Measurements from ENCODE around the gene RGS19. TPM values are rescaled to one million over a fixed set of nuclear protein-coding genes. Genes with fewer than 3 reads are reported as not detected.

The RGS19 gene
- total RNA-seq, 1 experiment from 2014 or later = 16.4 TPM

GRCh38 chr20:64106435-64106961, 27.2 kb upstream of the RGS19 start:
- Histone ChIP-seq H3K27me3 (replicated peaks; ENCODE audit: insufficient read depth, low read depth, low read length, poor library complexity) (peaks cover 23% of the 10 kb centered on the region), H3K4me1 (ENCODE audit: insufficient read depth, low read length, poor library complexity, severe bottlenecking) (no peaks in the 10 kb centered on the region), H3K36me3 (ENCODE audit: insufficient read depth, low read length, poor library complexity, severe bottlenecking) (no peaks in the 10 kb centered on the region), H3K4me3 (ENCODE audit: low read depth, low read length, poor library complexity, severe bottlenecking) (no peak overlapping the region), H3K9me3 (ENCODE audit: low read depth, low read length, poor library complexity, severe bottlenecking) (no peaks in the 10 kb centered on the region), H3K27ac (ENCODE audit: low read depth, low read length, poor library complexity, severe bottlenecking) (no peak overlapping the region)
- TF ChIP-seq EZH2 (IDR thresholded peaks at IDR 0.05; ENCODE audit: borderline replicate concordance, low read depth, low read length, poor library complexity, severe bottlenecking) (no peak), CTCF (conservative IDR thresholded peaks at IDR 0.05; ENCODE audit: low read depth, low read length) (no peak)
- no peak for DNase-seq (ENCODE audit: low spot score)
- intact Hi-C loops (cut with micrococcal nuclease; ENCODE audit: unreplicated experiment) = no loop called here
- POLR2A ChIA-PET (ENCODE audit: low non-redundant PET) = no interaction called here
- CTCF ChIA-PET = no interaction called here
- BruUV-seq (replicated peaks) = no TSS peak

DNA sequence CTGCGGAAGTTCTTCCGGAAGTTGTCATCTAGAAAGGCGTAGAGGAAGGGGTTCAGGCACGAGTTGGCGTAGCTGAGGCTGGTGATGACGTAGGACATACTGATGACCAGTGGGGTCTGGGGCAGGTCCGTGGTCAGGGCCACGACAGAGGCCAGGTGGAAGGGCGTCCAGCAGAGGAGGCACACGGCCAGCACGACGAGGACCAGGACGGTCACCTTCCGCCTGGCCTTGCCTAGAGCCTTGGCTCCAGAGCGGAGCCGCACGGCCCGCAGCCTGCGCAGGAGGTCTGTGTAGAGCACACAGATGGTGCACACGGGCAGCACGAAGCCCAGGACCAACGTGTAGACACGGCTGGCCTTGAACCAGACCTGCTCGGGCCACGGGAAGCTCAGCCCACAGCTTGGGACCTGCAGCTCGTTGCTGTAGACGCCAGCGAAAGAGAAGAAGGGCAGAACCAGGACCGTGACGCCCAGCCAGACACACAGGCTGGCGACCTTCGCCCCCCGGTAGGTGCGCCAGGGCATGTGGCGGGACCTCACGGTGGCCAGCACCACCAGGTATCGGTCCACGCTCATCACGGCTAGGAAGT, 26.6 kb upstream of the RGS19 start:
- CTCF ChIA-PET = no interaction called here
- no peak for TF ChIP-seq CTCF (conservative IDR thresholded peaks at IDR 0.05; ENCODE audit: low read depth, low read length)
- BruUV-seq (replicated peaks) = no TSS peak
- Histone ChIP-seq H3K4me1 (ENCODE audit: insufficient read depth, low read length, poor library complexity, severe bottlenecking) (no peaks in the 10 kb centered on the region), H3K4me3 (ENCODE audit: low read depth, low read length, poor library complexity, severe bottlenecking) (no peak overlapping the region), H3K27ac (ENCODE audit: low read depth, low read length, poor library complexity, severe bottlenecking) (no peak overlapping the region), H3K27me3 (replicated peaks; ENCODE audit: insufficient read depth, low read depth, low read length, poor library complexity) (peaks cover 29% of the 10 kb centered on the region), H3K36me3 (ENCODE audit: insufficient read depth, low read length, poor library complexity, severe bottlenecking) (no peaks in the 10 kb centered on the region), H3K9me3 (ENCODE audit: low read depth, low read length, poor library complexity, severe bottlenecking) (no peaks in the 10 kb centered on the region)
- intact Hi-C loops (cut with micrococcal nuclease; ENCODE audit: unreplicated experiment) = no loop called here
- no peak for DNase-seq (ENCODE audit: low spot score)
- POLR2A ChIA-PET (ENCODE audit: low non-redundant PET) = no interaction called here

- ChIA-PET CTCF (no interaction called here), POLR2A (ENCODE audit: low non-redundant PET) (no interaction called here)
- no TSS peak for BruUV-seq (replicated peaks)
- H3K4me1 ChIP-seq (ENCODE audit: insufficient read depth, low read length, poor library complexity, severe bottlenecking) = no peaks in the 10 kb centered on the region
- H3K27ac ChIP-seq (ENCODE audit: low read depth, low read length, poor library complexity, severe bottlenecking) = no peak overlapping the region
- H3K4me3 ChIP-seq (ENCODE audit: low read depth, low read length, poor library complexity, severe bottlenecking) = no peak overlapping the region
- intact Hi-C loops (cut with micrococcal nuclease; ENCODE audit: unreplicated experiment) = no loop called here
- TF ChIP-seq EZH2 (IDR thresholded peaks at IDR 0.05; ENCODE audit: borderline replicate concordance, low read depth, low read length, poor library complexity, severe bottlenecking) (no peak), CTCF (conservative IDR thresholded peaks at IDR 0.05; ENCODE audit: low read depth, low read length) (no peak)
- H3K36me3 ChIP-seq (ENCODE audit: insufficient read depth, low read length, poor library complexity, severe bottlenecking) = no peaks in the 10 kb centered on the region
- H3K9me3 ChIP-seq (ENCODE audit: low read depth, low read length, poor library complexity, severe bottlenecking) = no peaks in the 10 kb centered on the region
- H3K27me3 ChIP-seq (replicated peaks; ENCODE audit: insufficient read depth, low read depth, low read length, poor library complexity) = peaks cover 30% of the 10 kb centered on the region
- no peak for DNase-seq (ENCODE audit: low spot score)
Measured at GRCh38 chr20:64104667-64105451, 25.5 kb upstream of the RGS19 start.
